PFSK-1 (cell line): ENCODE results near the gene PDGFRB.

Experiments
- FOXP2 ChIP-seq: optimal IDR thresholded peaks from 2 replicates; pipeline ENCODE3; 2011; ENCODE audit warnings: borderline replicate concordance, control low read depth, inconsistent platforms; ENCODE audit not compliant: insufficient read depth; ENCODE audit errors: extremely low read length, extremely low read depth
- POLR2AphosphoS5 ChIP-seq: IDR thresholded peaks from 2 replicates; pipeline ENCODE4 v1.6.1; 2012; ENCODE audit warnings: low read depth, mild to moderate bottlenecking, control low read depth, low read length, moderate library complexity
- SIN3A ChIP-seq: IDR thresholded peaks from 2 replicates; pipeline ENCODE4 v1.6.1; 2012; ENCODE audit warnings: mild to moderate bottlenecking, low read length, moderate library complexity, borderline replicate concordance; ENCODE audit not compliant: insufficient read depth
- TAF1 ChIP-seq: IDR thresholded peaks from 2 replicates; pipeline ENCODE4 v1.6.1; 2012; ENCODE audit warnings: low read length, control low read depth, borderline replicate concordance; ENCODE audit not compliant: insufficient read depth
- TF ChIP-seq, protein P1 (sequence below), 2 experiments: IDR thresholded peaks; 2 replicates each; pipeline versions ENCODE4 v1.6.1 to v1.8.0; 2011 to 2012; ENCODE audit warnings: low read depth in 2 of 2, low read length in 2 of 2, control low read depth in 1 of 2, inconsistent platforms in 1 of 2, mild to moderate bottlenecking in 1 of 2, moderate library complexity in 1 of 2; ENCODE audit not compliant: insufficient read depth in 1 of 2

- TF ChIP-seq TAF1 (no peak), SIN3A (no peak), POLR2AphosphoS5 (no peak), FOXP2 (no peak)
- TF ChIP-seq, protein P1, sequence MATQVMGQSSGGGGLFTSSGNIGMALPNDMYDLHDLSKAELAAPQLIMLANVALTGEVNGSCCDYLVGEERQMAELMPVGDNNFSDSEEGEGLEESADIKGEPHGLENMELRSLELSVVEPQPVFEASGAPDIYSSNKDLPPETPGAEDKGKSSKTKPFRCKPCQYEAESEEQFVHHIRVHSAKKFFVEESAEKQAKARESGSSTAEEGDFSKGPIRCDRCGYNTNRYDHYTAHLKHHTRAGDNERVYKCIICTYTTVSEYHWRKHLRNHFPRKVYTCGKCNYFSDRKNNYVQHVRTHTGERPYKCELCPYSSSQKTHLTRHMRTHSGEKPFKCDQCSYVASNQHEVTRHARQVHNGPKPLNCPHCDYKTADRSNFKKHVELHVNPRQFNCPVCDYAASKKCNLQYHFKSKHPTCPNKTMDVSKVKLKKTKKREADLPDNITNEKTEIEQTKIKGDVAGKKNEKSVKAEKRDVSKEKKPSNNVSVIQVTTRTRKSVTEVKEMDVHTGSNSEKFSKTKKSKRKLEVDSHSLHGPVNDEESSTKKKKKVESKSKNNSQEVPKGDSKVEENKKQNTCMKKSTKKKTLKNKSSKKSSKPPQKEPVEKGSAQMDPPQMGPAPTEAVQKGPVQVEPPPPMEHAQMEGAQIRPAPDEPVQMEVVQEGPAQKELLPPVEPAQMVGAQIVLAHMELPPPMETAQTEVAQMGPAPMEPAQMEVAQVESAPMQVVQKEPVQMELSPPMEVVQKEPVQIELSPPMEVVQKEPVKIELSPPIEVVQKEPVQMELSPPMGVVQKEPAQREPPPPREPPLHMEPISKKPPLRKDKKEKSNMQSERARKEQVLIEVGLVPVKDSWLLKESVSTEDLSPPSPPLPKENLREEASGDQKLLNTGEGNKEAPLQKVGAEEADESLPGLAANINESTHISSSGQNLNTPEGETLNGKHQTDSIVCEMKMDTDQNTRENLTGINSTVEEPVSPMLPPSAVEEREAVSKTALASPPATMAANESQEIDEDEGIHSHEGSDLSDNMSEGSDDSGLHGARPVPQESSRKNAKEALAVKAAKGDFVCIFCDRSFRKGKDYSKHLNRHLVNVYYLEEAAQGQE (IDR thresholded peaks at IDR 0.05; ENCODE audit: insufficient read depth in 1 of 2, low read depth in 2 of 2, low read length in 2 of 2) = no peak
Observed at GRCh38 chr5:150156027-150156368, 353 bp upstream of the PDGFRB start.
